ENCODE data around the gene USP6NL.

GRCh38 chr10:11553773-11554381 lies 57.6 kb downstream of the USP6NL start:
- TF ChIP-seq ZBTB33 (CRISPR knock-in tag; IDR thresholded peaks at IDR 0.05) (no peak), IRF9 (CRISPR knock-in tag; IDR thresholded peaks at IDR 0.05; ENCODE audit: borderline replicate concordance) (no peak), TAF1 (CRISPR knock-in tag; IDR thresholded peaks at IDR 0.05) (no peak), EP300 (IDR thresholded peaks at IDR 0.05; ENCODE audit: low read depth in 2 of 2, low read length in 2 of 2) (no peak), EP300 (CRISPR knock-in tag; IDR thresholded peaks at IDR 0.05; ENCODE audit: borderline replicate concordance) (no peak), NFE2L2 (IDR thresholded peaks at IDR 0.05; ENCODE audit: low read length) (no peak), NR3C1 (CRISPR knock-in tag; IDR thresholded peaks at IDR 0.05) (no peak), RAD21 (CRISPR knock-in tag; IDR thresholded peaks at IDR 0.05) (no peak)

All from HepG2 (cell line).